ENCODE measurements around the gene CHCHD10.
A peak's percentile ranks its signal among the peaks of the same experiment; 100 is the strongest.
"Not testable (repeated sequence)": the region's sequence is repeated elsewhere in the genome, so short reads cannot be mapped to it uniquely, and the experiment has no call there.

CHCHD10 gene

DNA sequence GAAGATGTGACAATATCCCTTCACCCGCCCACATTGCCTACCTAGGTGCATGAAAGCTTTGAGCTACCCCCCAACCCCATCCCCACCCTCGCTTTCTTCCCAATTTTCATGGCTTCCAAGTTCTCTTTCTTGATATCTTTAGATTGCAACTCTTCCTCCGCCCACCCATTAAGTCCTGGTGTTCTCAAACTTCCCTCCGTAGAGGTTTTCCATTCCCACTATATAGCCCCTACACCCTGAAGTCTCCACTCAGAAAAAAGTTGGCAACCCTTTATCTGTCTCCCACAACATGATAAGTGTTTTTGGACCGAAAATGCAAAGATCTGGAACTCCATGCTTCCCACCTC, 17.4 kb downstream of the CHCHD10 start:
- no peak for DNase-seq (ENCODE audit: low read depth)

- DNase-seq (ENCODE audit: low read depth) = no peak
Observed at GRCh38 chr22:23749841-23750301, 17.9 kb downstream of the CHCHD10 start.

- no peak for DNase-seq (ENCODE audit: low read depth)
Observed at GRCh38 chr22:23745791-23746190, 22.0 kb downstream of the CHCHD10 start.

- no peak for DNase-seq (ENCODE audit: low read depth)
Observed at GRCh38 chr22:23744485-23744884, 23.3 kb downstream of the CHCHD10 start.

DNA sequence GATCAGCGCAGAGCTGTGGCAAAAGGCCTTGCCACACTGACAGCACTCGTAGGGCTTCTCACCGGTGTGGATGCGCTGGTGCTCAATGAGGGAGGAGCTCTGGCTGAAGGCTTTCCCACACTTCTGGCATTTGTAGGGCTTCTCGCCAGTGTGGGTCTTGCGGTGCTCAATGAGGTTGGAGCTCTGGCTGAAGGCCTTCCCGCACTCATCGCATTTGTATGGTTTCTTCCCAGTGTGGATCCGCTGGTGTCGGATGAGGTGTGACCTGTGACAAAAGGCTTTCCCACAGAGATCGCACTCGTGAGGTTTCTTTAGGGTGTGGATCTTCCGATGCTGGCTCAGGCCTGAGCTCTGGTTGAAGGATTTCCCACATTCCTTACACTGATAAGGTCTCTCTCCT, 23.8 kb downstream of the CHCHD10 start:
- no peak for DNase-seq (ENCODE audit: low read depth)

DNA sequence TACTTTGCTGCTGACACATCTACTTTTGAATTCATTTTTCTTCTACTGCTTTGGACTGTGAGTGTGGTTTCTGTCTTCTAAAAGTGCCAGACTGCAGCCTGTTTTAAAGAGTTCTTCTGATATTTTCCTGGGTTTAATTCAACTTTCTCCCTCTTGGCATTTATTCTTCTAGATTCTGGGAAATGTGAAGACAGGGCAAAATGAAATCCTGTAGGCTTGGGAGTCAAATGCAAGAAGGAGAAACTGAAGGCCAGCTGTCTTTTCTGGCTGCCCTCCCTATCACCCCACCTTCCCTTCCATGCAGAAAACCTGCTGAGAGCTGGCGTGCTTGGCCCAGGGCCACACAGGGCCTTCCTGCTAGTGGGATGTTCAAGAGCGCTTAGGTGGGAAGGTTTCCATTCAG, 24.5 kb downstream of the CHCHD10 start:
- no peak for DNase-seq (ENCODE audit: low read depth)

DNA sequence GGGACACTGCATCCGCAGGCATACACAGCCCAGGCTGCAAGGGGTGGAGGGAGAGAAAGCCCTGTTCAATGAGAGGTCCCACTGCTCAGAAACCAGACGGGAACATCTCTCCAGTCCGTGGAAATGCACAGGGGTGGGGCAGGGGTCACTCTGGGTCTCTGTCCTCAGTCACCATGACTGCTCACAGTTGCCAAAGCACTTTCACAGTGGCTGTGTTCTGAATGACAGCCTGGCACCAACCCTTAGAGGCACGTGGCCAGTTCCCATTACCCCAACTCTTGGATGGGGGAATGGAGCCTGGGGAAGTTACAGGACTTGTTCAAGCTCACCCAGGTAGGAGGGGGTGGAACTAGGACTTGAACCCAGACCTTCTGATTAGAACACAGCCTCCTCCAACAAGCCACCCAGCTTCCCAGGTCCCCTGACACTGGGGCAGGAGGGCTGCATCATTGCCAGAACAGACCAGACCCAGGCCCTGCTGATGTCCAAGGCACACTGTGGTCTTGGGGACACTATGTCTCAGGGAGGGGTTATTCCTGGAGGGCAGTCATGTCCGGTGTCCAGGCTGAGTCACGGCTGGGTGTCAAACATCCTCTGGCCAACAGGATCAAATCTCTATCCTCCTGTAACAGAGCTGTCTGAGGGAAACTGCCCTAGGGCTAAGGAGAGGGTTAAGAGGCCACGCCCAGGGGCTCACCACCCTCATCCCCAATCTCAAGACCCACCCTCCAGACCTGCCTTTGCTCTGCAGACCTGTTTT, 25.1 kb downstream of the CHCHD10 start:
- no peak for DNase-seq (ENCODE audit: low read depth)

GRCh38 chr22:23737696-23738095, 30.1 kb downstream of the CHCHD10 start:
- no peak for DNase-seq (ENCODE audit: low read depth)

DNA sequence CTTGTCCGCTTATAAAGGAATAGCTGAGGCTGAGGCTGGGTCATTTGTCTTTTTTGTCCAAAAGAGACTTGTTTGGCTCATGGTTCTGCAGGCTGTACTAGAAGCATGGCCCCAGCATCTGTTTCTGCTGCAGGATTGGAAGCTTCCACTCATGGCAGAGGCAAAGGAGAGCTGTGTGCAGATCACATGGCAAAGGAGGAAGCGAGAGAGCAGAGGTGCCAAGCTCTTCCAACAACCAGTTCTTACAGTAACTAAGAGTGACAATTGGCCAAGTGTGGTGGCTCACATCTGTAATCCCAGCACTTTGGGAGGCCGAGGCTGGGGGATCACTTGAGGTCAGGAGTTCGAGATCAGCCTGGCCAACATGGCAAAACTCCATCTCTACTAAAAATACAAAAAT, 39.7 kb downstream of the CHCHD10 start:
- DNase-seq (ENCODE audit: low read depth) = not testable (repeated sequence)

DNA sequence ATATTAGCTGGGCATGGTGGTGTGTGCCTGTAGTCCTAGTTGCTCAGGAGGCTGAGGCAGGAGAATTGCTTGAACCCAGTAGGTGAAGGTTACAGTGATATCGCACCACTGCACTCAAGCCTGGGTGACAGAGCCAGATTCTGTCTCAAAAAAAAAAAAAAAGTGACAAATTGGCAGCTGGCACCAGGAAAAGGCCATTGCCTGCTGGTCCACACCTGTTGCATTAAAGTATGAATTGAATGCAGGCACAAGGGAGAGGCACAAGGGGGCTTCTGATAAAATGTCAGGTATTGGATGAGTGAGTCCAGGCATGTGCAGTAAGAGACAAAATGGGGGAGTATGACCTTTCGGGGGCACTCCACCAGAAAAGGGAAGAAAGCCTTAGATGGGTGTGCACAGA, 45.0 kb downstream of the CHCHD10 start:
- no peak for DNase-seq (ENCODE audit: low read depth)

DNA sequence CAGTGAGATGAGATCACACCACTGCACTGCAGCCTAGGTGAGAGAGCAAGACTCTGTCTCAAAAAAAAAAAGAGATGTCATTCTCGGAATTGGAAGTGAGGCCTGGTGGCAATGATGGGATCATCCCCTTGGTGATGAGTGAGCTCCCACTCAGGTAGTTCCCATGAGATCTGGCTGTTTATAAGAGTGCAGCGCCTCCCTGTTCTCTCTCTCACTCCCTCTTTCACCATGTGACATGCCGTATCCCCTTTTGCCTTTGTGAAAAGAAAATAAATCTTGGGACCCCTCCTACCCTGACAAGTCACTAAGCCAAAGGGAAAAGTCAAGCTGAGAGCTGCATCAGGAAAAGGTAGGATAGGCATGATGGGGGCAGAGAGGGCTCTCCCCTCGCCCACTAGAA, 45.6 kb downstream of the CHCHD10 start:
- no peak for DNase-seq (ENCODE audit: low read depth)

GRCh38 chr22:23720855-23721254, 46.9 kb downstream of the CHCHD10 start:
- DNase-seq (ENCODE audit: low read depth) = no peak

DNA sequence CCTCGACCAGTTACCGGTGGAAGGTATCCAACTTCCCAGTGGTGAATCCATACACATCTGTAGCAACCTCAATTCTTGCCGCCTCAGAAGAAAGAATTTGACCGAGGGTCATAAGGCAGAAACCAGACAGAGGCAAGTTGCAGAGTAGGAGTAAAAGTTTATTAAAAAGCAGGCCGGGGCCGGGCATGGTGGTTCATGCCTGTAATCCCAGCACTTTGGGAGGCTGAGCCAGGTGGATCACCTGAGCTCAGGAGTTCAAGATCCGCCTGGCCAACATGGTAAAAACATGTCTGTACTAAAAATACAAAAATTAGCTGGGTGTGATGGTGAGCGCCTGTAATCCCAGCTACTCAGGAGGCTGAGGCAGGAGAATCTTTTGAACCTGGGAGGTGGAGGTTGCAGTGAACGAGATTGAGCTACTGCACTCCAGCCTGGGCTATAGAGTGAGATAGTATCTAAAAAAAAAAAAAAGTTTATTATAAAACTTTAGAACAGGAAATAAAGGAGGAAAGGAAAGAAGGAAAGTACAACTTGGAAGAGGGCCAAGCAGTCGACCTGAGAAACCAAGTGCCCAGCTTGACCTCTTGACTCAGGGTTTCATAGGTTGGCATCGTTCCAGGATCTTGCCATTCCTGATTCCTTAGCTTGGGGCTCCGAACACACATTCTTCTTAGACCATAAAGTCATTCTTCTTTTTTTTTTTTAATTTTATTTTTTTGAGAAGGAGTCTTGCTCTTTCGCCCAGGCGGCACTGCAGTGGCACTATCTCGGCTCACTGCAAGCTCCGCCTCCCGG, 49.2 kb downstream of the CHCHD10 start:
- no peak for DNase-seq (ENCODE audit: low read depth)

DNA sequence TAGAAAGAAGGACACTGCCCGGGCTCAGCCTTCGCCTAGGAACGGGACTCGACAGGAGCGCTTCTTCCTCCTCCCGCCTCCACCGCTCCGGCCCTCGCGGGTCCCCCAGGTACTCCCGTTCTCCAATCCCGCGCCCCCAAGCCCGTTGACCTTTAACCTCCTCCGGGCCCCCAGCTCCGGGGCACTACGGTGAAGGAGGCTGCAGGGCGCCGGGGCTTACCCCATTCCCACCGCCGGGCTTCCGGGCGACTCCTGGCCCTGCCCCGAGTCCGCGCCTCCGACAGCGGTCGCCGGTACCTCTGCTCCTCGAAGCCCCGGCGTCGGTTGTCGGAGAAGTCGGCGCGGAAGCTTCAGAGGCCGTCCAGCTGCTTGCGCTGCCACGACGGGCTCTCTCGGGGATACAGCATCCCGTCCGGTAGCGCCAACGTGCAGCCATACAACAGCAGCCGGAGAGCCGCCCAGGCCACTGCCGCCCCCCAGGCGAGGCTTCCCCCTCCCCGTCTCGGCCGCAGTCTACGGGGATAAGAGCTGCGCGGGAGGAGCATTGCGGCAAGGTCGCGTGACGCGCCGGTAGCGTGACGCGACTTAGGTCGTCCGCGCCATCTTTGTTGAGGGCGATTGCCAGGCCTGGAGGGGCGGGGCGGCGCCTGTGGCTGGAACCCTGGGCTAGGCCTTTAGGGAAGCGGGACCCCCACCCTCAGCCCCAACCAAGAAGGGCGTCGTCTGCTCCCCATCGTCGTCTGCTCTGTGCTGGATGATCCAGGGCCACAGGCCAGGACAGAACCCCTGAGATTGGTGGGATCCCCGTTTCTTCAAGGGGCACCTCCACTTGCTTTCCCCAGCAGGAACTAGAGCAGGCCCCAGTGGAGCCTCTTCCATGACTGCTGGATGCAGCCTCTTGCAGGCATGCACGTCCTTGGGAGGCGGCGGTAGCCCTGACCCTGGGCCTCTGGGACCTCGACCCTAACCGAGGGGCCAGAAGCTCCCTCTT, 50.7 kb downstream of the CHCHD10 start:
- peak; percentile 49 for DNase-seq (ENCODE audit: low read depth)
